GM23338 (cell line): ENCODE results near the gene MINK1.

ENCODE experiments used
- CTCF ChIP-seq, 2 experiments: fragments of 200-600 bp in 1 of 2; sonication (generic) in 1 of 2; conservative IDR thresholded peaks; 2 replicates each; pipeline versions ENCODE4 v1.5.1 to v1.6.1; 2016 to 2017; ENCODE audit warnings: antibody characterized with exemption in 2 of 2, low read depth in 2 of 2, mild to moderate bottlenecking in 2 of 2, moderate library complexity in 1 of 2
- ETS1 ChIP-seq: IDR thresholded peaks from 2 replicates; pipeline ENCODE4 v1.6.1; 2016; ENCODE audit warnings: antibody characterized with exemption
- EZH2 ChIP-seq: fragments of 200-600 bp; sonication (generic); IDR thresholded peaks from one replicate; pipeline ENCODE4 v1.8.0; 2017; ENCODE audit warnings: antibody characterized with exemption, mild to moderate bottlenecking, low read depth; ENCODE audit not compliant: unreplicated experiment
- EZH2phosphoT487 ChIP-seq: fragments of 200-600 bp; sonication (generic); IDR thresholded peaks from one replicate; pipeline ENCODE4 v1.8.1; 2018; ENCODE audit warnings: antibody characterized with exemption; ENCODE audit not compliant: unreplicated experiment
- POLR2AphosphoS5 ChIP-seq: IDR thresholded peaks from 2 replicates; pipeline ENCODE4 v1.6.1; 2016; ENCODE audit warnings: antibody characterized with exemption, low read depth
- REST ChIP-seq: IDR thresholded peaks from one replicate; pipeline ENCODE4 v1.6.1; 2018; ENCODE audit warnings: antibody characterized with exemption; ENCODE audit not compliant: unreplicated experiment
- STAT1 ChIP-seq: IDR thresholded peaks from one replicate; pipeline ENCODE4 v1.6.1; 2016; ENCODE audit warnings: antibody characterized with exemption; ENCODE audit not compliant: unreplicated experiment
- ZNF114 ChIP-seq: fragments of 250-450 bp; sonication (Bioruptor Pico); IDR thresholded peaks from 2 replicates; pipeline ENCODE4 v1.5.0; 2020; ENCODE audit warnings: mild to moderate bottlenecking, moderate library complexity

- no peak for TF ChIP-seq CTCF (conservative IDR thresholded peaks at IDR 0.05; ENCODE audit: low read depth in 2 of 2)
- TF ChIP-seq EZH2phosphoT487: no peak
- no peak for TF ChIP-seq REST
- no peak for TF ChIP-seq ETS1
- no peak for TF ChIP-seq STAT1
- no peak for TF ChIP-seq POLR2AphosphoS5
- no peak for TF ChIP-seq EZH2
- TF ChIP-seq ZNF114 (CRISPR knock-in tag): no peak
These were observed 9.2 kb downstream of the MINK1 start for GRCh38 chr17:4842376-4842775.
